DOHH2 (cell line): ENCODE data around the gene KRT17.

ENCODE experiments used
- H3F3A ChIP-seq: fragments of 200-600 bp; sonication (generic), shearing (Covaris generic); 2 replicates; pipeline ENCODE4 v1.6.0; 2016; ENCODE audit warnings: antibody characterized with exemption, mild to moderate bottlenecking; ENCODE audit not compliant: control insufficient read depth, insufficient read depth
- H3K27ac ChIP-seq: fragments of 200-600 bp; sonication (generic); 2 replicates; pipeline ENCODE4 v1.5.1; 2014; ENCODE audit warnings: low read depth, mild to moderate bottlenecking, low read length, moderate library complexity
- H3K27me3 ChIP-seq: fragments of 200-600 bp; sonication (generic); 2 replicates; pipeline ENCODE4 v1.6.1; 2014; ENCODE audit warnings: mild to moderate bottlenecking, low read length, mixed read lengths; ENCODE audit not compliant: control insufficient read depth
- H3K36me3 ChIP-seq: fragments of 200-600 bp; sonication (generic); 2 replicates; pipeline ENCODE4 v1.6.1; 2014; ENCODE audit warnings: mild to moderate bottlenecking, low read length, moderate library complexity, mixed read lengths; ENCODE audit not compliant: control insufficient read depth
- H3K4me1 ChIP-seq: fragments of 200-600 bp; sonication (generic); 2 replicates; pipeline ENCODE4 v1.6.1; 2014; ENCODE audit warnings: mild to moderate bottlenecking, low read length, mixed read lengths; ENCODE audit not compliant: control insufficient read depth
- H3K4me2 ChIP-seq: fragments of 200-600 bp; sonication (generic); 2 replicates; pipeline ENCODE4 v1.6.0; 2014; ENCODE audit warnings: mild to moderate bottlenecking, low read length, moderate library complexity
- H3K4me3 ChIP-seq: fragments of 200-600 bp; sonication (generic); 2 replicates; pipeline ENCODE4 v1.5.1; 2014; ENCODE audit warnings: mild to moderate bottlenecking, low read length, mixed read lengths
- H3K79me2 ChIP-seq: fragments of 200-600 bp; sonication (generic); 2 replicates; pipeline ENCODE4 v1.6.1; 2014; ENCODE audit warnings: mild to moderate bottlenecking, low read length, mixed read lengths; ENCODE audit not compliant: control insufficient read depth
- H3K9me2 ChIP-seq: fragments of 200-600 bp; sonication (generic); replicated peaks from 2 replicates; pipeline ENCODE4 v1.6.1; 2014; ENCODE audit warnings: mild to moderate bottlenecking, low read length, mixed read lengths; ENCODE audit not compliant: control insufficient read depth
- H3K9me3 ChIP-seq: fragments of 200-600 bp; sonication (generic); 2 replicates; pipeline ENCODE4 v1.6.1; 2014; ENCODE audit warnings: antibody characterized with exemption, low read length, mixed read lengths; ENCODE audit not compliant: control insufficient read depth, insufficient read depth
- H4K20me1 ChIP-seq: fragments of 200-600 bp; sonication (generic); 2 replicates; pipeline ENCODE4 v1.6.0; 2014; ENCODE audit warnings: low read depth, mild to moderate bottlenecking, antibody characterized with exemption, low read length, moderate library complexity; ENCODE audit not compliant: control insufficient read depth, insufficient read depth
- EZH2phosphoT487 ChIP-seq: fragments of 200-600 bp; sonication (generic); IDR thresholded peaks from 2 replicates; pipeline ENCODE4 v1.6.1; 2017; ENCODE audit warnings: borderline replicate concordance, mild to moderate bottlenecking, antibody characterized with exemption, low read length, moderate library complexity, mixed read lengths
- TF ChIP-seq, protein P1 (sequence below): fragments of 200-600 bp; sonication (generic); IDR thresholded peaks from one replicate; pipeline ENCODE4 v1.5.1; 2014; ENCODE audit warnings: antibody characterized with exemption, mild to moderate bottlenecking, low read depth, low read length; ENCODE audit not compliant: poor library complexity, severe bottlenecking

The KRT17 gene

DNA sequence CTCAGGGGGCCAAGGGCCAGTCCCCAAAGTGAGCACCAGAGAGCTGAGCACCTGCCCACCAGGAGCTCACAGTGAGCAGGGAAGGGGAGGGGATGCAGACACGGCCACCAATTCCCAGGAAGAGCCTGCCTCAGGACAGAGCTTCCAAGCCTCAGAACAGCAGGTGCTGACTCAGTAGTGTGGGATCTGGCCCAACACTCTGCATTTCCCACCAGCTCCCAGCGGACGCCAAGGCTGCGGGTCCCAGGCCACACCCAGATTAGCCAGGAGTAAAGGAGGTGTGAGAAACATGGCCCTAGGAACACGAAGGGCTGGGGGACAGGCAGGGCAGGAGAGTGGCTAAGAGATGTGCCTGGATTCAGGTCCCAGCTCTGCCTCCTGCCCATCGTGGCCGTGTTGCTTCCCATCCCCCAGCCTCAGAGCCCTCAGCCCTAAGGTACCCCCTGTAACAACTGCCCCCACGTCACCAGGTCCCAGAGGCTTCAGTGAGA is 35.9 kb upstream of the KRT17 start:
- Histone ChIP-seq H3K9me3 (no peaks in the 10 kb centered on the region), H3K4me3 (no peak overlapping the region), H3K4me1 (peaks cover 7% of the 10 kb centered on the region), H3K27me3 (no peaks in the 10 kb centered on the region), H3K79me2 (no peaks in the 10 kb centered on the region), H3K27ac (no peak overlapping the region), H3K4me2 (no peak overlapping the region), H3K36me3 (no peaks in the 10 kb centered on the region), H3F3A (no peaks in the 10 kb centered on the region), H3K9me2 (no peaks in the 10 kb centered on the region), H4K20me1 (no peaks in the 10 kb centered on the region)
- TF ChIP-seq, protein P1, sequence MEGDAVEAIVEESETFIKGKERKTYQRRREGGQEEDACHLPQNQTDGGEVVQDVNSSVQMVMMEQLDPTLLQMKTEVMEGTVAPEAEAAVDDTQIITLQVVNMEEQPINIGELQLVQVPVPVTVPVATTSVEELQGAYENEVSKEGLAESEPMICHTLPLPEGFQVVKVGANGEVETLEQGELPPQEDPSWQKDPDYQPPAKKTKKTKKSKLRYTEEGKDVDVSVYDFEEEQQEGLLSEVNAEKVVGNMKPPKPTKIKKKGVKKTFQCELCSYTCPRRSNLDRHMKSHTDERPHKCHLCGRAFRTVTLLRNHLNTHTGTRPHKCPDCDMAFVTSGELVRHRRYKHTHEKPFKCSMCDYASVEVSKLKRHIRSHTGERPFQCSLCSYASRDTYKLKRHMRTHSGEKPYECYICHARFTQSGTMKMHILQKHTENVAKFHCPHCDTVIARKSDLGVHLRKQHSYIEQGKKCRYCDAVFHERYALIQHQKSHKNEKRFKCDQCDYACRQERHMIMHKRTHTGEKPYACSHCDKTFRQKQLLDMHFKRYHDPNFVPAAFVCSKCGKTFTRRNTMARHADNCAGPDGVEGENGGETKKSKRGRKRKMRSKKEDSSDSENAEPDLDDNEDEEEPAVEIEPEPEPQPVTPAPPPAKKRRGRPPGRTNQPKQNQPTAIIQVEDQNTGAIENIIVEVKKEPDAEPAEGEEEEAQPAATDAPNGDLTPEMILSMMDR = no peak
- TF ChIP-seq EZH2phosphoT487 = no peak

DNA sequence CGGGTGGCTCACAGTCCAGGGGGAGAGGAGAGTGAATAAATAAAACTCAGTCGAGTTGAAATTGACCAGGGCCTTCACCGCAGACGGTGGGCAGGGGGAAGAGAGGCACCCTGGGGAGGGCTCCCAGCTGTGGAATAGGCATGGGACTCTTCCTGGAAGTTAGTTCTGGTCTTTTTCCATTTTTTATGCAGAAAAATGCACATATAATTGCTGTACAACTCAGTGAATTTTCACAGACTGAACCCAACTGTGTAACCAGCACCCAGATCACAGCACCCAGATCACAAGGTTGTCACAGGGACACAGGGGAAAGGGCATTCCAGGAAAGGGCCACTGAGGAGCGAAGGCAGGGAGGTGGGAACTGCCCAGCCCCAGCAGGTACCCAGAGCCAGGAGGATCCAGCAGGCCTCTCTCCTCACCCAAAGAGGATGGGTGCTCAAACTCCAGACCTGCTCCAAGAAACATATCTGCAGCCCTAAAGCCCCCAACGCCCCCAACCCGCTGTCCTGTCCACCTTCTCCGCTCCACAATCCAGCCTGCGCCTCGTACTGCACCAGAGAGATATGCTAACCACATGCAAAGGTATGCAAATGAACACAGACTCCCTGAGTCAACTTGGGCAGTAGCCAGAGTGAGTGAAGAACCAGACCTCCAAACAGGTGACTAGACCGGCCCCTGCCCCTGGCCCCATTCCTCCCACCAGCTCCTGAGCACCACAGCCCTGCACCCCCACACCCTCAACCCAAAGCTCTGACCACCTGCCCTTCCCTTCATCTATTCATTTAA is 35.2 kb upstream of the KRT17 start:
- Histone ChIP-seq H3K79me2 (no peaks in the 10 kb centered on the region), H3K27ac (no peak overlapping the region), H4K20me1 (no peaks in the 10 kb centered on the region), H3K4me2 (no peak overlapping the region), H3K27me3 (no peaks in the 10 kb centered on the region), H3K36me3 (no peaks in the 10 kb centered on the region), H3K9me2 (no peaks in the 10 kb centered on the region), H3K9me3 (no peaks in the 10 kb centered on the region), H3F3A (no peaks in the 10 kb centered on the region), H3K4me3 (no peak overlapping the region), H3K4me1 (peaks cover 5% of the 10 kb centered on the region)
- no peak for TF ChIP-seq EZH2phosphoT487

DNA sequence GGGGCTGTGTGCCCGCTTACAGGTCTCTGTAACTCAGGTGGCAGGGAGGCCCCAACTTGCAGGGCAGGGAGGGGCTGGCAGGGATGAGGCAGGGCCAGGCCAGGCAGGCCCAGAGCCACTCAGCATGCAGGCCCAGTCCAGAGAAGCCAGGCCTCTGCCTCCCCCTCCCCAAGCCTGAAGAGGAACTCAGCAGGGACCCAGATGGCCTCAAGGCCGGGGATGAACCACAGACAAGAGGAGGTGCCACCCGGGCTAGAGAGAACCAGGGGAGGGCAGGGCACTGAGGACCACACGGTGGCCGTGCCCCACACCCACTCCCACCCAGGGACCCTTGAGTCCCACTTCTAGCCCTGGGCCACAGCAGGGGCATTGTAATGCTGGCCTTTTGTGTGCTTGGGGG is 34.5 kb upstream of the KRT17 start:
- Histone ChIP-seq H3K4me2 (no peak overlapping the region), H3F3A (no peaks in the 10 kb centered on the region), H3K9me3 (no peaks in the 10 kb centered on the region), H3K4me1 (peaks cover 5% of the 10 kb centered on the region), H3K9me2 (no peaks in the 10 kb centered on the region), H4K20me1 (no peaks in the 10 kb centered on the region), H3K27ac (no peak overlapping the region), H3K27me3 (no peaks in the 10 kb centered on the region), H3K4me3 (no peak overlapping the region), H3K79me2 (no peaks in the 10 kb centered on the region), H3K36me3 (no peaks in the 10 kb centered on the region)
- TF ChIP-seq, protein P1 = no peak
- no peak for TF ChIP-seq EZH2phosphoT487

DNA sequence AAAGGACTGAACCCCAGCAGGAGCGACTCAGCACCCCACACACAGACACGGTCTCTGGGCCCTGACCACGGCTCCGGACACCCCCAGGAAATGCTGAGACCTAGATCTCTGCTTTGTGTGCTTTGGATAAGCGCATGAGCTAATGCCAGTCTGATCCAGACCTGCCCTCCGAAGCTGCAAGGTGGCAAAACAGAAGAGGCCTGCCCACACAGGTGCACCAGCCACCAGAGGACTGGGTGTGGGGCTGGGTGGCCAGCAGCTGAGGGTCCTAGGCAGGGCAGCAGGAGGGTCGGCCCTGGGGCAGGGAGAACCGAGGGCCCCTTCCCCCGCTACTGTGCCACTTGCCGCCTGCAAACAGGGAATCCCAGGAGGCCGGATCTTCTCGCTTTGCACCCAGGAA is 33.6 kb upstream of the KRT17 start:
- TF ChIP-seq, protein P1 = no peak
- no peak for TF ChIP-seq EZH2phosphoT487
- Histone ChIP-seq H3K27ac (no peak overlapping the region), H3K4me1 (peaks cover 5% of the 10 kb centered on the region)

More for the DNA sequence above, 33.6 kb upstream of the KRT17 start:
- Histone ChIP-seq H3F3A (no peaks in the 10 kb centered on the region), H4K20me1 (no peaks in the 10 kb centered on the region), H3K9me2 (no peaks in the 10 kb centered on the region), H3K4me2 (no peak overlapping the region), H3K27me3 (no peaks in the 10 kb centered on the region), H3K4me3 (no peak overlapping the region), H3K9me3 (no peaks in the 10 kb centered on the region), H3K36me3 (no peaks in the 10 kb centered on the region), H3K79me2 (no peaks in the 10 kb centered on the region)
